ENCODE measurements around the gene TTC4. TPM values are rescaled to one million over a fixed set of nuclear protein-coding genes. Genes with fewer than 3 reads are reported as not detected.
A peak's percentile ranks its signal among the peaks of the same experiment; 100 is the strongest.

TTC4 gene
- total and polyA plus RNA-seq, 11 donors, result 9.5 to 24.1 (median 15.2) TPM

DNA sequence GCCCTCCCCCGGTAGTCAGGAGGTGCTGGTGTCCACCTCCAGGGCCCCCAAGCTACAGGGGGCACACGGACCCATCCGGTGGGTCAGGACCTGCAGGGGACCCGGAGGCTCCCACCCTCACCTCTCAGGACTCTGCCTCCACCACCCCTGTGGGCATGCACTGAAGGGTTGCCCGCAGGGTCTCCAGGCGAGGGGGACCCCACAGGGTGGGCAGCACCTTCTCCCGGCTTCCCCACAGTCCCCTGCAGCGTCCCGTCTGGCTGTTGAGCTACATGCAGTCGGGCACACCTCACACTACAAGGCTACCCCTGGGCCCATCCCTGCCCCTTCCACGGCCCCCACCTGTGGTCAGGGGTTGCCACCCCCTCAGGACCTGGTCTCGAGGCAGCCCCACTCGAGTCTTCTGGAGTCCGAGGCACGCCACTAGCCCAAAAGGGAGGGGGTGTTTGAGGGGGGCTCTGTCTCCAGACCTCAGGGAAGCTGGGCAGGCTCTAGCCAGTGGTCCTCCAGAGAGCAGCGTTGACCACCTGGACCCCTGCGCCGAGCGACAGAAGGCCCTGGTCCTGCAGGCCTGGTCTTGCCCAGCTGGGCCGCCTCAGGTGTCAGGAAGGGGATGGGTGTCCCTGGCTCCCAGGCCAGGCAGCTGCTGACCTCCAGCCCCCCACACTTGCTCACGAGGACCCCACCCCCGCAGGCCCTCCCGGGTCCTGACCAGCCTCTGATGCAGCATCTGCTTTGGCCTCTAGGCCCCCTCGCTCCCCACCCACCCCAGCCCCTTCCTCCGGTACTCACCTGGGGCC is 39.0 kb downstream of the TTC4 start:
- TF ChIP-seq, protein P1, sequence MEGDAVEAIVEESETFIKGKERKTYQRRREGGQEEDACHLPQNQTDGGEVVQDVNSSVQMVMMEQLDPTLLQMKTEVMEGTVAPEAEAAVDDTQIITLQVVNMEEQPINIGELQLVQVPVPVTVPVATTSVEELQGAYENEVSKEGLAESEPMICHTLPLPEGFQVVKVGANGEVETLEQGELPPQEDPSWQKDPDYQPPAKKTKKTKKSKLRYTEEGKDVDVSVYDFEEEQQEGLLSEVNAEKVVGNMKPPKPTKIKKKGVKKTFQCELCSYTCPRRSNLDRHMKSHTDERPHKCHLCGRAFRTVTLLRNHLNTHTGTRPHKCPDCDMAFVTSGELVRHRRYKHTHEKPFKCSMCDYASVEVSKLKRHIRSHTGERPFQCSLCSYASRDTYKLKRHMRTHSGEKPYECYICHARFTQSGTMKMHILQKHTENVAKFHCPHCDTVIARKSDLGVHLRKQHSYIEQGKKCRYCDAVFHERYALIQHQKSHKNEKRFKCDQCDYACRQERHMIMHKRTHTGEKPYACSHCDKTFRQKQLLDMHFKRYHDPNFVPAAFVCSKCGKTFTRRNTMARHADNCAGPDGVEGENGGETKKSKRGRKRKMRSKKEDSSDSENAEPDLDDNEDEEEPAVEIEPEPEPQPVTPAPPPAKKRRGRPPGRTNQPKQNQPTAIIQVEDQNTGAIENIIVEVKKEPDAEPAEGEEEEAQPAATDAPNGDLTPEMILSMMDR (IDR thresholded peaks at IDR 0.05), result no peak
- no peak for TF ChIP-seq POLR2A (IDR thresholded peaks at IDR 0.05)
- Histone ChIP-seq H3K9me3 (no peaks in the 10 kb centered on the region), H3K4me1 (no peaks in the 10 kb centered on the region), H3K27ac (no peak overlapping the region), H3K27me3 (no peaks in the 10 kb centered on the region), H3K36me3 (peaks cover 0 to 30% (median 21%) of the 10 kb centered on the region in 9 donors), H3K4me3 (no peak overlapping the region)
- WGBS, 4 donors, result 92 to 94% (median 94%) methylated on average over 13 to 25 of the region's 25 CpGs
- intact Hi-C loops (cut with DNase I), result no loop called here
- DNase-seq (no peak), ATAC-seq (peak in 1 of 4 donors; percentile 42)

DNA sequence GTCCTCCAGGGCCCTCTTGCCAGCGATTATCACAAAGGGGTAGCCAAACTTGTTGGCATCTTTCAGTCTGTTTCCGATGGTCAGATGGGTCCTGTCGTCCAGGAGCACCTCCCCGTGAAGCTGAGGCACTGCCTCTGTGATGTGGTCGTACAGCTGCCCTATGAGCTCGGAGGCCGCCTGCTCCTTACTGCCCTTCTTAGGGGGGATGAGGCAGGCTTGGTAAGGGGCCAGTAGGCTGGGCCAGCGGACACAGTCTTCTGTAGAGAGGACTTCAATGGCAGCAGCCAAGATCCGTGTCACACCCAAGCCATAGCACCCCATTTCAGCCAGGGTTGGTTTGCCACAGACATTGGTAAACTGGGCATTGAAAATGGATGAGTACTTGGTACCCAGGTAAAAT is 42.2 kb downstream of the TTC4 start:
- intact Hi-C loops (cut with DNase I), result no loop called here
- TF ChIP-seq, protein P1 (IDR thresholded peaks at IDR 0.05), result no peak
- no peak for TF ChIP-seq POLR2A (IDR thresholded peaks at IDR 0.05)
- H3K27ac ChIP-seq, result no peak overlapping the region
- no peaks in the 10 kb centered on the region for H3K27me3 ChIP-seq
- H3K36me3 ChIP-seq, result peaks cover 0 to 30% (median 21%) of the 10 kb centered on the region in 9 donors
- DNase-seq, result no peak
- peaks cover 0 to 4% (median 0%) of the 10 kb centered on the region in 12 donors for H3K4me1 ChIP-seq
- no peak for ATAC-seq
- no peaks in the 10 kb centered on the region for H3K9me3 ChIP-seq
- no peak overlapping the region for H3K4me3 ChIP-seq
- 92 to 99% (median 96%) methylated on average over 9 of the region's 9 CpGs for WGBS, 4 donors

DNA sequence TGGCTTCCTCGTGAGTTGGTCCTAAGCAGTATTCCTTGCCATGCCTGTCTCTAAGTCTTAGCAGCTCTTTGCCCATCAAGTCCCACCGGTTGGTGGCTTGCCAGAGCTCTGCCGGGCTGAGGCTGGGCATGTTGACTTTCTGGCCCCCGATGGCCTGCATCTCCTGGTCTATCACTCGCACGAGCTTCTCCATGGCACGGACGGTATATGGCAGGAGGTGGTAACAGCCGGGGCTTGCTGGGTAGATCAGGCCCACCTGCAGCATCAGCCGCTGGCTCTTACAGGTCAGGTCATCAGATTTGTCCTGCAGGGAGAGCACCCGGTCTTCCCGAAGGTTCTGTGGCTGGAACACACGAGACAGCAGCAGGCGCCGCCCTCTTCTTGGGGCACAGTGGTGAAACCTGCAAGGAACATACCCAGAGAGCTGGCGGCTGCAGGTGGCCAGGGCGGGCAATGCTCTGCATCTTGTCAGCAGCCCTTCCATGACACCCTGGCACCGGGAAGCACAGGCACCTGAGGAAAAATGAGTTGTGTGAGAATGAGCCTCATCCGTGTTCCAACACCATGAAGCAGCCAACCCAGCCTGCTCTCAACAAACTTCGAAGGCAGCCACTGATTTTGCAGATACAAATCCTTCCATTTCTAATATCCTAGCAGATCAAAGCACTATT is 43.2 kb downstream of the TTC4 start:
- no peak overlapping the region for H3K4me3 ChIP-seq
- intact Hi-C loops (cut with DNase I), result no loop called here
- peaks cover 0 to 14% (median 7%) of the 10 kb centered on the region in 12 donors for H3K4me1 ChIP-seq
- WGBS, 4 donors, result 86 to 90% (median 89%) methylated on average over 9 to 20 of the region's 20 CpGs
- DNase-seq (no peak), ATAC-seq (no peak)
- no peaks in the 10 kb centered on the region for H3K9me3 ChIP-seq
- H3K36me3 ChIP-seq, result peaks cover 0 to 30% (median 21%) of the 10 kb centered on the region in 9 donors
- H3K27me3 ChIP-seq, result no peaks in the 10 kb centered on the region
- no peak overlapping the region for H3K27ac ChIP-seq
- TF ChIP-seq, protein P1 (IDR thresholded peaks at IDR 0.05), result no peak
- TF ChIP-seq POLR2A (IDR thresholded peaks at IDR 0.05), result no peak

DNA sequence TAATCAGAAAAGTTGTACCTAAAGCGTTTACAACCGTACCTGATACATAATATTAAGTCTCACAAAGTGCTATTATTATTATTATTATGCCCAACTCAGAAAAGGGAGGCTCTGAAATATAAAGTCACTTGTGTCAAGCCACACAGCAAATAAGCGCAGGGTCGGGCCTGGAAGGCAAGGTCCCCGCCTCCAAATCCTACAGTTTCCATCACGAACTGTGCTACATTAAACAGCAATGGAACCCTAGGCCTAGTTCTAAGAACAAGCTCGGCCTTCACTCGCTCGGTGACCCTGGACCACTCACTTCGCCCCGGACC is 48.1 kb downstream of the TTC4 start:
- peak overlapping the region in 9 of 12 donors; percentile 39 to 84 (median 69) for H3K27ac ChIP-seq
- H3K36me3 ChIP-seq, result peaks cover 0 to 5% (median 0%) of the 10 kb centered on the region in 9 donors
- H3K9me3 ChIP-seq, result no peaks in the 10 kb centered on the region
- TF ChIP-seq, protein P1 (IDR thresholded peaks at IDR 0.05), result no peak
- TF ChIP-seq POLR2A (IDR thresholded peaks at IDR 0.05), result no peak
- DNase-seq (no peak), ATAC-seq (no peak)
- H3K4me1 ChIP-seq, result peaks cover 0 to 20% (median 10%) of the 10 kb centered on the region in 12 donors
- peak overlapping the region; percentile 38 to 95 (median 84) for H3K4me3 ChIP-seq
- no peaks in the 10 kb centered on the region for H3K27me3 ChIP-seq
- WGBS, 4 donors, result 2 to 4% (median 3%) methylated on average over 11 of the region's 11 CpGs
- intact Hi-C loops (cut with DNase I), result loop anchor here in 4 of 10 donors (1.0 to 5.0 kb wide), 3 partner anchors 46 to 49 kb away; partner anchors contain the start of gene TTC4 (in 3 of the 4)

All from heart left ventricle (tissue), 16 donors.